ENCODE data around the gene KCNQ1OT1. TPM values are rescaled to one million over a fixed set of nuclear protein-coding genes. Genes with fewer than 3 reads are reported as not detected.

KCNQ1OT1 gene
- total and polyA plus RNA-seq, 9 of the 15 experiments (the other 6 are each of a cell fraction or from before 2014, with no cell fraction given) = 0.04 to 2.3 (median 0.74) TPM

- TF ChIP-seq HBP1 (CRISPR knock-in tag; IDR thresholded peaks at IDR 0.05) (no peak), TOE1 (IDR thresholded peaks at IDR 0.05; ENCODE audit: borderline replicate concordance) (no peak), TOE1 (CRISPR knock-in tag; IDR thresholded peaks at IDR 0.05; ENCODE audit: borderline replicate concordance, low read depth) (no peak), ARNT (IDR thresholded peaks at IDR 0.05) (no peak), ZNF398 (CRISPR knock-in tag; IDR thresholded peaks at IDR 0.05) (no peak), DACH1 (IDR thresholded peaks at IDR 0.05; ENCODE audit: partially characterized antibody) (no peak), KLF1 (tag; IDR thresholded peaks at IDR 0.05) (no peak), ZFP1 (CRISPR knock-in tag; IDR thresholded peaks at IDR 0.05) (no peak), ZNF253 (CRISPR knock-in tag; conservative IDR thresholded peaks at IDR 0.05) (no peak), NR4A1 (CRISPR knock-in tag; IDR thresholded peaks at IDR 0.05) (no peak), NR4A1 (tag; IDR thresholded peaks at IDR 0.05) (no peak), MCM2 (IDR thresholded peaks at IDR 0.05; ENCODE audit: low read depth) (no peak), RBM15 (IDR thresholded peaks at IDR 0.05; ENCODE audit: insufficient read depth, low read length) (no peak), DNMT1 (IDR thresholded peaks at IDR 0.05) (no peak), DDX20 (tag; IDR thresholded peaks at IDR 0.05; ENCODE audit: low read depth) (no peak), SIRT6 (IDR thresholded peaks at IDR 0.05; ENCODE audit: low read depth, low read length) (no peak), KDM1A (IDR thresholded peaks at IDR 0.05) (no peak), MEF2A (IDR thresholded peaks at IDR 0.05; ENCODE audit: control insufficient read depth, low read depth, low read length) (no peak)
- TF ChIP-seq, protein P1, sequence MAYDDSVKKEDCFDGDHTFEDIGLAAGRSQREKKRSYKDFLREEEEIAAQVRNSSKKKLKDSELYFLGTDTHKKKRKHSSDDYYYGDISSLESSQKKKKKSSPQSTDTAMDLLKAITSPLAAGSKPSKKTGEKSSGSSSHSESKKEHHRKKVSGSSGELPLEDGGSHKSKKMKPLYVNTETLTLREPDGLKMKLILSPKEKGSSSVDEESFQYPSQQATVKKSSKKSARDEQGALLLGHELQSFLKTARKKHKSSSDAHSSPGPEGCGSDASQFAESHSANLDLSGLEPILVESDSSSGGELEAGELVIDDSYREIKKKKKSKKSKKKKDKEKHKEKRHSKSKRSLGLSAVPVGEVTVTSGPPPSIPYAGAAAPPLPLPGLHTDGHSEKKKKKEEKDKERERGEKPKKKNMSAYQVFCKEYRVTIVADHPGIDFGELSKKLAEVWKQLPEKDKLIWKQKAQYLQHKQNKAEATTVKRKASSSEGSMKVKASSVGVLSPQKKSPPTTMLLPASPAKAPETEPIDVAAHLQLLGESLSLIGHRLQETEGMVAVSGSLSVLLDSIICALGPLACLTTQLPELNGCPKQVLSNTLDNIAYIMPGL (CRISPR knock-in tag; IDR thresholded peaks at IDR 0.05) = 0 out of 2 replicates have a peak, but pooled peaks have one; percentile 51
- TF ChIP-seq, protein P2, sequence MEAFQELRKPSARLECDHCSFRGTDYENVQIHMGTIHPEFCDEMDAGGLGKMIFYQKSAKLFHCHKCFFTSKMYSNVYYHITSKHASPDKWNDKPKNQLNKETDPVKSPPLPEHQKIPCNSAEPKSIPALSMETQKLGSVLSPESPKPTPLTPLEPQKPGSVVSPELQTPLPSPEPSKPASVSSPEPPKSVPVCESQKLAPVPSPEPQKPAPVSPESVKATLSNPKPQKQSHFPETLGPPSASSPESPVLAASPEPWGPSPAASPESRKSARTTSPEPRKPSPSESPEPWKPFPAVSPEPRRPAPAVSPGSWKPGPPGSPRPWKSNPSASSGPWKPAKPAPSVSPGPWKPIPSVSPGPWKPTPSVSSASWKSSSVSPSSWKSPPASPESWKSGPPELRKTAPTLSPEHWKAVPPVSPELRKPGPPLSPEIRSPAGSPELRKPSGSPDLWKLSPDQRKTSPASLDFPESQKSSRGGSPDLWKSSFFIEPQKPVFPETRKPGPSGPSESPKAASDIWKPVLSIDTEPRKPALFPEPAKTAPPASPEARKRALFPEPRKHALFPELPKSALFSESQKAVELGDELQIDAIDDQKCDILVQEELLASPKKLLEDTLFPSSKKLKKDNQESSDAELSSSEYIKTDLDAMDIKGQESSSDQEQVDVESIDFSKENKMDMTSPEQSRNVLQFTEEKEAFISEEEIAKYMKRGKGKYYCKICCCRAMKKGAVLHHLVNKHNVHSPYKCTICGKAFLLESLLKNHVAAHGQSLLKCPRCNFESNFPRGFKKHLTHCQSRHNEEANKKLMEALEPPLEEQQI (IDR thresholded peaks at IDR 0.05) = no peak
- TF ChIP-seq, protein P3, sequence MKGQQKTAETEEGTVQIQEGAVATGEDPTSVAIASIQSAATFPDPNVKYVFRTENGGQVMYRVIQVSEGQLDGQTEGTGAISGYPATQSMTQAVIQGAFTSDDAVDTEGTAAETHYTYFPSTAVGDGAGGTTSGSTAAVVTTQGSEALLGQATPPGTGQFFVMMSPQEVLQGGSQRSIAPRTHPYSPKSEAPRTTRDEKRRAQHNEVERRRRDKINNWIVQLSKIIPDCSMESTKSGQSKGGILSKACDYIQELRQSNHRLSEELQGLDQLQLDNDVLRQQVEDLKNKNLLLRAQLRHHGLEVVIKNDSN (CRISPR knock-in tag; IDR thresholded peaks at IDR 0.05) = no peak
Observed at GRCh38 chr11:2700415-2701211, 819 bp upstream of the KCNQ1OT1 start (continued).
